Measurements from ENCODE around the gene MEF2D. TPM values are rescaled to one million over a fixed set of nuclear protein-coding genes. Genes with fewer than 3 reads are reported as not detected.

Gene MEF2D
- total RNA-seq, 1 experiment from 2014 or later = 18.7 TPM

GRCh38 chr1:156504821-156505678, 4.5 kb upstream of the MEF2D start:
- Histone ChIP-seq H3K23me2 (ENCODE audit: insufficient read length, low read depth, low read length, poor library complexity, severe bottlenecking) (peaks cover 4% of the 10 kb centered on the region), H3K79me2 (ENCODE audit: insufficient read depth, low read length) (no peaks in the 10 kb centered on the region), H2BK20ac (ENCODE audit: low read depth, low read length, poor library complexity, severe bottlenecking) (no peak overlapping the region), H3K79me1 (ENCODE audit: insufficient read depth, low read depth, low read length, poor library complexity, severe bottlenecking) (no peaks in the 10 kb centered on the region), H3K56ac (ENCODE audit: insufficient read length, low read depth, low read length) (no peak overlapping the region), H3K27ac (ENCODE audit: insufficient read length, low read depth, low read length) (peak overlapping the region; percentile 50), H3K4ac (ENCODE audit: low read depth, low read length) (peak overlapping the region; percentile 25; the same call in 1 of the 2 replicates), H3T11ph (ENCODE audit: low read length) (no peak overlapping the region), H3K18ac (ENCODE audit: insufficient read length, low read depth, low read length) (peak overlapping the region; percentile 75), H3K9me3 (ENCODE audit: control insufficient read depth, low read depth, low read length) (no peaks in the 10 kb centered on the region), H3K9ac (ENCODE audit: extremely low read depth, insufficient read length, low read length) (peak overlapping the region; percentile 33), H4K5ac (ENCODE audit: insufficient read length, low read depth, low read length) (no peak overlapping the region), H2BK15ac (ENCODE audit: low read depth, low read length) (no peak overlapping the region), H3K14ac (ENCODE audit: insufficient read depth, low read length) (peak overlapping the region; percentile 71; the same call in 1 of the 2 replicates), H4K20me1 (ENCODE audit: control insufficient read depth, insufficient read depth, insufficient read length) (no peaks in the 10 kb centered on the region), H3K23ac (ENCODE audit: insufficient read length, low read depth, low read length) (no peak overlapping the region), H4K8ac (replicated peaks; ENCODE audit: insufficient read length, low read depth, low read length) (no peak overlapping the region), H4K91ac (ENCODE audit: insufficient read length, low read depth, low read length) (peak overlapping the region; percentile 57), H3K27me3 (ENCODE audit: insufficient read depth, low read length) (no peaks in the 10 kb centered on the region), H3K4me2 (ENCODE audit: insufficient read depth, insufficient read length, low read length) (peak overlapping the region; percentile 12), H3K4me1 (ENCODE audit: insufficient read depth, low read length) (peaks cover 15% of the 10 kb centered on the region), H2BK12ac (ENCODE audit: insufficient read length, low read depth, low read length) (peak overlapping the region; percentile 42), H2BK120ac (ENCODE audit: low read depth, low read length, poor library complexity, severe bottlenecking) (peak overlapping the region; percentile 52), H2BK5ac (ENCODE audit: insufficient read length, low read length) (no peak overlapping the region), H2AFZ (ENCODE audit: low read length) (no peak overlapping the region), H2AK5ac (ENCODE audit: insufficient read length, low read length) (no peak overlapping the region)
- peaks cover 9% of the 10 kb centered on the region for H3K27me3 Mint-ChIP-seq (ENCODE audit: low read depth)
- WGBS (ENCODE audit: extremely low coverage, insufficient read length, low lambda C conversion rate) = no CpG with 5 or more reads among the region's 45 CpGs
- H3K27ac Mint-ChIP-seq = peak overlapping the region; percentile 92 to 99 (median 98)
- no peaks in the 10 kb centered on the region for H3K36me3 Mint-ChIP-seq (ENCODE audit: insufficient read depth in 1 of 3, low read depth in 3 of 3)
- no peak for TF ChIP-seq CTCF (conservative IDR thresholded peaks at IDR 0.05)
- H3K9me3 Mint-ChIP-seq = no peaks in the 10 kb centered on the region
- peak; percentile 98 for DNase-seq
- H3K4me3 Mint-ChIP-seq = peak overlapping the region; percentile 62 to 78
- peaks cover 48 to 65% of the 10 kb centered on the region in 2 experiments for H3K4me1 Mint-ChIP-seq
